NT2/D1 (cell line): ENCODE measurements around the gene RASA2.

ENCODE experiments used
- YY1 ChIP-seq: IDR thresholded peaks from 2 replicates; pipeline ENCODE4 v1.6.1; 2011; ENCODE audit not compliant: insufficient read length, insufficient read depth
- ZNF274 ChIP-seq: IDR thresholded peaks from 2 replicates; pipeline ENCODE4 v1.6.1; 2011; ENCODE audit warnings: mild to moderate bottlenecking, low read depth, low read length

GRCh38 chr3:141487521-141488252, 860 bp downstream of the RASA2 start:
- TF ChIP-seq YY1 (no peak), ZNF274 (no peak)
